ENCODE data around the gene CXCL16.
A peak's percentile ranks its signal among the peaks of the same experiment; 100 is the strongest.

The CXCL16 gene

GRCh38 chr17:4724650-4725049, 15.1 kb downstream of the CXCL16 start:
- TF ChIP-seq Cebpa-rat (IDR thresholded peaks at IDR 0.05), result no peak
- H3K9me3 ChIP-seq, result peaks cover 6% of the 10 kb centered on the region
- no peak overlapping the region for H3K9ac ChIP-seq
- H3K27ac ChIP-seq, result no peak overlapping the region
- no peaks in the 10 kb centered on the region for H3K27me3 ChIP-seq
- H3K4me2 ChIP-seq, result no peak overlapping the region
- H3K36me3 ChIP-seq, result peaks cover 24% of the 10 kb centered on the region
- H3K4me3 ChIP-seq, result no peak overlapping the region
- no peaks in the 10 kb centered on the region for H4K20me1 ChIP-seq
- peaks cover 6% of the 10 kb centered on the region for H3K4me1 ChIP-seq

- Histone ChIP-seq H4K20me1 (no peaks in the 10 kb centered on the region), H3K4me1 (peaks cover 25% of the 10 kb centered on the region), H3K9me3 (peaks cover 20% of the 10 kb centered on the region), H3K27ac (no peak overlapping the region), H3K36me3 (peaks cover 43% of the 10 kb centered on the region), H3K4me3 (no peak overlapping the region), H3K27me3 (no peaks in the 10 kb centered on the region), H3K9ac (no peak overlapping the region), H3K4me2 (no peak overlapping the region)
- no peak for TF ChIP-seq Cebpa-rat (IDR thresholded peaks at IDR 0.05)
Measured at GRCh38 chr17:4722678-4723240, 17.0 kb downstream of the CXCL16 start.

- H4K20me1 ChIP-seq, result no peaks in the 10 kb centered on the region
- H3K9ac ChIP-seq, result no peak overlapping the region
- H3K9me3 ChIP-seq, result peaks cover 20% of the 10 kb centered on the region
- no peak overlapping the region for H3K4me3 ChIP-seq
- no peak for TF ChIP-seq Cebpa-rat (IDR thresholded peaks at IDR 0.05)
- H3K27ac ChIP-seq, result no peak overlapping the region
- peaks cover 38% of the 10 kb centered on the region for H3K4me1 ChIP-seq
- peaks cover 56% of the 10 kb centered on the region for H3K36me3 ChIP-seq
- H3K27me3 ChIP-seq, result no peaks in the 10 kb centered on the region
- no peak overlapping the region for H3K4me2 ChIP-seq
Measured at GRCh38 chr17:4721203-4722135, 18.3 kb downstream of the CXCL16 start.

- Histone ChIP-seq H3K9ac (no peak overlapping the region), H3K27me3 (no peaks in the 10 kb centered on the region), H3K4me2 (no peak overlapping the region), H3K4me1 (peaks cover 44% of the 10 kb centered on the region), H3K36me3 (peaks cover 61% of the 10 kb centered on the region), H3K4me3 (no peak overlapping the region), H3K9me3 (peaks cover 20% of the 10 kb centered on the region), H3K27ac (no peak overlapping the region), H4K20me1 (no peaks in the 10 kb centered on the region)
- no peak for TF ChIP-seq Cebpa-rat (IDR thresholded peaks at IDR 0.05)
Measured at GRCh38 chr17:4720787-4721186, 18.9 kb downstream of the CXCL16 start.

- no peak for TF ChIP-seq Cebpa-rat (IDR thresholded peaks at IDR 0.05)
- Histone ChIP-seq H3K4me2 (peak overlapping the region; percentile 60), H3K27ac (0 out of 2 replicates have a peak overlapping the region, but pooled peaks have one; percentile 1), H3K36me3 (peaks cover 64% of the 10 kb centered on the region), H3K27me3 (no peaks in the 10 kb centered on the region), H3K4me3 (peak overlapping the region; percentile 23; the same call in 1 of the 2 replicates), H3K4me1 (peaks cover 55% of the 10 kb centered on the region), H3K9me3 (peaks cover 20% of the 10 kb centered on the region), H3K9ac (no peak overlapping the region), H4K20me1 (no peaks in the 10 kb centered on the region)
Measured at GRCh38 chr17:4719684-4720221, 20.0 kb downstream of the CXCL16 start.

GRCh38 chr17:4719146-4719545, 20.6 kb downstream of the CXCL16 start:
- no peaks in the 10 kb centered on the region for H4K20me1 ChIP-seq
- H3K4me2 ChIP-seq, result peak overlapping the region; percentile 60
- TF ChIP-seq Cebpa-rat (IDR thresholded peaks at IDR 0.05), result no peak
- H3K27ac ChIP-seq, result no peak overlapping the region
- H3K4me1 ChIP-seq, result peaks cover 61% of the 10 kb centered on the region
- H3K36me3 ChIP-seq, result peaks cover 64% of the 10 kb centered on the region
- no peak overlapping the region for H3K4me3 ChIP-seq
- no peaks in the 10 kb centered on the region for H3K27me3 ChIP-seq
- H3K9ac ChIP-seq, result no peak overlapping the region
- H3K9me3 ChIP-seq, result peaks cover 20% of the 10 kb centered on the region

GRCh38 chr17:4718276-4718675, 21.5 kb downstream of the CXCL16 start:
- peaks cover 70% of the 10 kb centered on the region for H3K4me1 ChIP-seq
- peaks cover 64% of the 10 kb centered on the region for H3K36me3 ChIP-seq
- H3K27me3 ChIP-seq, result no peaks in the 10 kb centered on the region
- no peaks in the 10 kb centered on the region for H4K20me1 ChIP-seq
- peaks cover 20% of the 10 kb centered on the region for H3K9me3 ChIP-seq
- no peak overlapping the region for H3K4me3 ChIP-seq
- no peak overlapping the region for H3K27ac ChIP-seq
- H3K4me2 ChIP-seq, result no peak overlapping the region; the same call in 1 of the 2 replicates
- no peak for TF ChIP-seq Cebpa-rat (IDR thresholded peaks at IDR 0.05)
- H3K9ac ChIP-seq, result no peak overlapping the region

- no peaks in the 10 kb centered on the region for H4K20me1 ChIP-seq
- H3K27ac ChIP-seq, result peak overlapping the region; percentile 18; the same call in 1 of the 2 replicates
- no peak for TF ChIP-seq Cebpa-rat (IDR thresholded peaks at IDR 0.05)
- H3K4me1 ChIP-seq, result peaks cover 74% of the 10 kb centered on the region
- H3K4me2 ChIP-seq, result peak overlapping the region; percentile 91
- H3K9ac ChIP-seq, result peak overlapping the region; percentile 45; the same call in 1 of the 2 replicates
- no peak overlapping the region for H3K4me3 ChIP-seq
- H3K36me3 ChIP-seq, result peaks cover 64% of the 10 kb centered on the region
- no peaks in the 10 kb centered on the region for H3K27me3 ChIP-seq
- peaks cover 20% of the 10 kb centered on the region for H3K9me3 ChIP-seq
Measured at GRCh38 chr17:4717791-4718190, 21.9 kb downstream of the CXCL16 start.

GRCh38 chr17:4716081-4716480, 23.6 kb downstream of the CXCL16 start:
- Histone ChIP-seq H3K4me1 (peaks cover 91% of the 10 kb centered on the region), H3K9ac (0 out of 2 replicates have a peak overlapping the region, but pooled peaks have one; percentile 53), H3K9me3 (peaks cover 20% of the 10 kb centered on the region), H3K27ac (peak overlapping the region; percentile 84), H3K36me3 (peaks cover 53% of the 10 kb centered on the region), H3K4me3 (no peak overlapping the region), H4K20me1 (peaks cover 15% of the 10 kb centered on the region), H3K4me2 (peak overlapping the region; percentile 91), H3K27me3 (no peaks in the 10 kb centered on the region)
- TF ChIP-seq Cebpa-rat (IDR thresholded peaks at IDR 0.05), result no peak

Measured in BLaER1 (cell line).